Activated CD8-positive, alpha-beta memory T cell treated with anti-CD3 and anti-CD28 coated beads for 36 hours (primary cell): ENCODE measurements around the gene NDUFV1. TPM values are rescaled to one million over a fixed set of nuclear protein-coding genes. Genes with fewer than 3 reads are reported as not detected.

ENCODE experiments used
- CTCF ChIA-PET: fragments of 350-600 bp; sonication (Branson Sonifier 250); formaldehyde crosslinking; loops from one replicate; lab custom pipeline; 2021; ENCODE audit warnings: antibody characterized with exemption; lab: Charles Lee
- POLR2A ChIA-PET: fragments of 350-600 bp; sonication (Branson Sonifier 250); formaldehyde crosslinking; loops from one replicate; lab custom pipeline; 2021; ENCODE audit warnings: antibody characterized with exemption; lab: Charles Lee
- total RNA-seq, 2 experiments: library from RNA; stranded (reverse); gene quantifications; one replicate each; pipeline ENCODE4 v1.2.3, GENCODE V29; 2021

NDUFV1 gene
- total RNA-seq, 2 experiments from 2014 or later: 315 to 317 TPM

- ChIA-PET CTCF (interaction anchor here (1.0 kb wide), 1 partner anchor 25 kb away, joined by 3 read pairs; no protein-coding TSS in a partner anchor), POLR2A (no interaction called here)
These were observed 1.3 kb upstream of the NDUFV1 start for GRCh38 chr11:67605231-67606011.

- CTCF ChIA-PET: interaction anchor here (0.6 to 1.0 kb wide), 2 partner anchors 24 to 30 kb away, joined by 3 read pairs; no protein-coding TSS in a partner anchor
These were observed 644 bp upstream of the NDUFV1 start for GRCh38 chr11:67606093-67606491.

GRCh38 chr11:67607507-67607906 is 771 bp downstream of the NDUFV1 start:
- ChIA-PET POLR2A (no interaction called here), CTCF (interaction anchor here (2.6 kb wide), 1 partner anchor 22 kb away, joined by 12 read pairs; the partner anchor contains the start of gene NUDT8)

More at GRCh38 chr11:67606093-67606491, 644 bp upstream of the NDUFV1 start:
- POLR2A ChIA-PET: no interaction called here

GRCh38 chr11:67608486-67608885 is 1.8 kb downstream of the NDUFV1 start:
- ChIA-PET CTCF (interaction anchor here (2.6 kb wide), 1 partner anchor 21 kb away, joined by 12 read pairs; the partner anchor contains the start of gene NUDT8), POLR2A (interaction anchor here (0.6 kb wide), 1 partner anchor 22 kb away, joined by 3 read pairs; no protein-coding TSS in a partner anchor)

GRCh38 chr11:67609316-67609715 is 2.6 kb downstream of the NDUFV1 start:
- CTCF ChIA-PET: interaction anchor here (2.6 kb wide), 1 partner anchor 20 kb away, joined by 12 read pairs; the partner anchor contains the start of gene NUDT8
- POLR2A ChIA-PET: no interaction called here

GRCh38 chr11:67610302-67610868 is 3.6 kb downstream of the NDUFV1 start:
- ChIA-PET CTCF (no interaction called here), POLR2A (no interaction called here)

GRCh38 chr11:67611165-67611564 is 4.4 kb downstream of the NDUFV1 start:
- ChIA-PET POLR2A (no interaction called here), CTCF (no interaction called here)

GRCh38 chr11:67611704-67612587 is 5.2 kb downstream of the NDUFV1 start:
- CTCF ChIA-PET: interaction anchor here (2.4 to 5.7 kb wide), 2 partner anchors 17 to 28 kb away, joined by 8 to 42 read pairs; partner anchors contain the start of genes GSTP1 and NUDT8

GRCh38 chr11:67612751-67613150 is 6.0 kb downstream of the NDUFV1 start:
- POLR2A ChIA-PET: interaction anchor here (0.5 to 0.9 kb wide), 2 partner anchors 13 to 17 kb away, joined by 3 to 6 read pairs; partner anchors contain the start of gene NUDT8
- CTCF ChIA-PET: interaction anchor here (2.4 to 5.7 kb wide), 2 partner anchors 16 to 29 kb away, joined by 8 to 42 read pairs; partner anchors contain the start of genes GSTP1 and NUDT8

More at GRCh38 chr11:67611704-67612587, 5.2 kb downstream of the NDUFV1 start:
- POLR2A ChIA-PET: no interaction called here

GRCh38 chr11:67613313-67613959 is 6.7 kb downstream of the NDUFV1 start:
- ChIA-PET POLR2A (interaction anchor here (0.5 to 1.6 kb wide), 3 partner anchors 14 to 29 kb away, joined by 3 to 6 read pairs (median 4); partner anchors contain the start of gene NUDT8), CTCF (interaction anchor here (0.8 to 5.7 kb wide), 3 partner anchors 15 to 36 kb away, joined by 3 to 42 read pairs (median 8); partner anchors contain the start of genes GSTP1 and NUDT8)

GRCh38 chr11:67613960-67614715 is 7.4 kb downstream of the NDUFV1 start:
- ChIA-PET CTCF (interaction anchor here (0.5 to 5.7 kb wide), 5 partner anchors 15 to 489 kb away, joined by 3 to 42 read pairs (median 4); partner anchors contain the start of genes ACY3, GSTP1 and NUDT8), POLR2A (interaction anchor here (0.7 to 3.5 kb wide), 4 partner anchors 13 to 1562 kb away, joined by 3 to 18 read pairs (median 4); partner anchors contain the start of gene NUDT8)

GRCh38 chr11:67614730-67615714 is 8.3 kb downstream of the NDUFV1 start:
- ChIA-PET CTCF (interaction anchor here (0.5 to 5.7 kb wide), 7 partner anchors 14 to 490 kb away, joined by 3 to 42 read pairs (median 3); partner anchors contain the start of genes ACY3, GSTP1 and NUDT8), POLR2A (interaction anchor here (0.7 to 3.5 kb wide), 4 partner anchors 14 to 1562 kb away, joined by 3 to 18 read pairs (median 4); partner anchors contain the start of gene NUDT8)

- ChIA-PET CTCF (interaction anchor here (0.9 to 5.7 kb wide), 3 partner anchors 13 to 39 kb away, joined by 3 to 42 read pairs (median 3); partner anchors contain the start of gene NUDT8), POLR2A (interaction anchor here (3.5 kb wide), 1 partner anchor 13 kb away, joined by 18 read pairs; the partner anchor contains the start of gene NUDT8)
These were observed 9.1 kb downstream of the NDUFV1 start for GRCh38 chr11:67615728-67616430.

- POLR2A ChIA-PET: interaction anchor here (3.5 kb wide), 1 partner anchor 13 kb away, joined by 18 read pairs; the partner anchor contains the start of gene NUDT8
- CTCF ChIA-PET: interaction anchor here (1.3 to 5.7 kb wide), 2 partner anchors 12 to 30 kb away, joined by 3 to 42 read pairs; partner anchors contain the start of gene NUDT8
These were observed 9.9 kb downstream of the NDUFV1 start for GRCh38 chr11:67616431-67617242.
